ENCODE results near the gene LRRC3. TPM values are rescaled to one million over a fixed set of nuclear protein-coding genes. Genes with fewer than 3 reads are reported as not detected.

Gene LRRC3
- 1.0 and 3.0 TPM in 2 replicates for total RNA-seq

- DNase-seq (ENCODE audit: low read depth) = no peak
- peak within 1 kb of the TSS; percentile 50 for H3K4me3 ChIP-seq (ENCODE audit: low read depth, low read length)
- TF ChIP-seq CTCF (conservative IDR thresholded peaks at IDR 0.05; ENCODE audit: low read depth, low read length) = no peak
Observed at GRCh38 chr21:44454747-44455523, at the start of gene LRRC3. Gene LRRC3 (plus strand): TSS chr21:44455510. CDS start chr21:44456645, 1,135 bp downstream.

- DNase-seq (ENCODE audit: low read depth) = peak; percentile 2
- TF ChIP-seq CTCF (conservative IDR thresholded peaks at IDR 0.05; ENCODE audit: low read depth, low read length) = no peak
- H3K4me3 ChIP-seq (ENCODE audit: low read depth, low read length) = no peak overlapping the region
Observed at GRCh38 chr21:44405948-44406872, 49.1 kb upstream of the LRRC3 start.

- no peak overlapping the region for H3K4me3 ChIP-seq (ENCODE audit: low read depth, low read length)
- TF ChIP-seq CTCF (conservative IDR thresholded peaks at IDR 0.05; ENCODE audit: low read depth, low read length) = no peak
- no peak for DNase-seq (ENCODE audit: low read depth)
Observed at GRCh38 chr21:44406953-44407352, 48.4 kb upstream of the LRRC3 start.

GRCh38 chr21:44407493-44407892, 47.8 kb upstream of the LRRC3 start:
- no peak for TF ChIP-seq CTCF (conservative IDR thresholded peaks at IDR 0.05; ENCODE audit: low read depth, low read length)

DNA sequence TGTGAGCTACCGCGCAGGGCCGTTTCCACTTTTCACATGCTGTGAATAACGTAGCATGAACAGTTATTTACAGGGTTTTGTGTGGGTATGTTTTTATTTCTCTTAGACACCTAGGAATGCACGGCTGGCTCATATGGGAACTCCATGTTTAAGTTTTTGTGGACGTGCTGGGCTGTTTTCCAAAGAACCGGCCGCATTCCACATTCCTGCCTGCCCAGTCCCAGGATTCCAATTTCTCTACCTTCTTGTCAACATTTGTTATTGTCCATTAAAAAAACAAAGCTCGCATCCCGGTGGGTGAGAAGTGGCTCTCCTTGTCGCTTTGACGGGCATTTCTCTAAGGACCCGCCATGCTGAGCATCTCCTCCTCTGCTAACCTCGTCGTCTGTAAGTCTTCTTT, 47.1 kb upstream of the LRRC3 start:
- H3K4me3 ChIP-seq (ENCODE audit: low read depth, low read length) = no peak overlapping the region
- TF ChIP-seq CTCF (conservative IDR thresholded peaks at IDR 0.05; ENCODE audit: low read depth, low read length) = no peak
- DNase-seq (ENCODE audit: low read depth) = no peak

More at GRCh38 chr21:44407493-44407892, 47.8 kb upstream of the LRRC3 start:
- no peak overlapping the region for H3K4me3 ChIP-seq (ENCODE audit: low read depth, low read length)
- no peak for DNase-seq (ENCODE audit: low read depth)

- no peak for TF ChIP-seq CTCF (conservative IDR thresholded peaks at IDR 0.05; ENCODE audit: low read depth, low read length)
- no peak for DNase-seq (ENCODE audit: low read depth)
- H3K4me3 ChIP-seq (ENCODE audit: low read depth, low read length) = no peak overlapping the region
Observed at GRCh38 chr21:44413566-44414290, 41.6 kb upstream of the LRRC3 start.

All from epithelial cell of proximal tubule (primary cell).